ENCODE measurements around the gene PRMT6.
"Not testable (repeated sequence)": the region's sequence is repeated elsewhere in the genome, so short reads cannot be mapped to it uniquely, and the experiment has no call there.

Gene PRMT6

DNA sequence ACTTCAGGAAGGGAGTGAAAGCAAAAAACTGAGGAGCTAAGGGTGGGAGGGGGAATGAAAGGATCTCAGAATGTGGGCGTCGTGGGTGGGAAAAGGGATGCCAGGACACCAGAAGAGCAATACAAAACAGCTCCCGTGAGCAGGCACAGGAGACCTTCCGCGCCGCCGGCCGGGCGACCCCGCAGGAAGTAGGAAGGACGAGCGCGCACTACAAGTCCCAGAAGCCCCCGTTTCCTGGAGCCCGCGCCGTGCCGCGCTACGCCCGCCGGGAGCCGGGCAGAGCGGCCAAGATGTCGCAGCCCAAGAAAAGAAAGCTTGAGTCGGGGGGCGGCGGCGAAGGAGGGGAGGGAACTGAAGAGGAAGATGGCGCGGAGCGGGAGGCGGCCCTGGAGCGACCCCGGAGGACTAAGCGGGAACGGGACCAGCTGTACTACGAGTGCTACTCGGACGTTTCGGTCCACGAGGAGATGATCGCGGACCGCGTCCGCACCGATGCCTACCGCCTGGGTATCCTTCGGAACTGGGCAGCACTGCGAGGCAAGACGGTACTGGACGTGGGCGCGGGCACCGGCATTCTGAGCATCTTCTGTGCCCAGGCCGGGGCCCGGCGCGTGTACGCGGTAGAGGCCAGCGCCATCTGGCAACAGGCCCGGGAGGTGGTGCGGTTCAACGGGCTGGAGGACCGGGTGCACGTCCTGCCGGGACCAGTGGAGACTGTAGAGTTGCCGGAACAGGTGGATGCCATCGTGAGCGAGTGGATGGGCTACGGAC, at the start of gene PRMT6:
Gene PRMT6, plus strand, starts transcription at position 249 of the 771 bp plus-strand sequence. Its CDS starts 42 bp downstream, at position 291.
- CTCF ChIA-PET = interaction anchor here (0.8 kb wide), 1 partner anchor 86 kb away, joined by 4 read pairs; no protein-coding TSS in a partner anchor
- POLR2A ChIA-PET = interaction anchor here (0.6 to 2.0 kb wide), 22 partner anchors 9 to 1635 kb away, joined by 3 to 13 read pairs (median 3); partner anchors contain the start of genes NTNG1, PRPF38B and SLC25A24
- peak; percentile 87 for DNase-seq (ENCODE audit: extremely low spot score)
- TF ChIP-seq, protein P1, sequence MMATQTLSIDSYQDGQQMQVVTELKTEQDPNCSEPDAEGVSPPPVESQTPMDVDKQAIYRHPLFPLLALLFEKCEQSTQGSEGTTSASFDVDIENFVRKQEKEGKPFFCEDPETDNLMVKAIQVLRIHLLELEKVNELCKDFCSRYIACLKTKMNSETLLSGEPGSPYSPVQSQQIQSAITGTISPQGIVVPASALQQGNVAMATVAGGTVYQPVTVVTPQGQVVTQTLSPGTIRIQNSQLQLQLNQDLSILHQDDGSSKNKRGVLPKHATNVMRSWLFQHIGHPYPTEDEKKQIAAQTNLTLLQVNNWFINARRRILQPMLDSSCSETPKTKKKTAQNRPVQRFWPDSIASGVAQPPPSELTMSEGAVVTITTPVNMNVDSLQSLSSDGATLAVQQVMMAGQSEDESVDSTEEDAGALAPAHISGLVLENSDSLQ (IDR thresholded peaks at IDR 0.05) = no peak
- no peak for TF ChIP-seq FOXK2 (IDR thresholded peaks at IDR 0.05)
- peak; percentile 69; the same call in 1 of the 2 replicates for TF ChIP-seq SUZ12 (IDR thresholded peaks at IDR 0.05)
- TF ChIP-seq L3MBTL2 (conservative IDR thresholded peaks at IDR 0.05) = peak; percentile 97
- TF ChIP-seq CTBP1 (IDR thresholded peaks at IDR 0.05; ENCODE audit: borderline replicate concordance) = no peak
- no peak for TF ChIP-seq FOXM1 (IDR thresholded peaks at IDR 0.05; ENCODE audit: borderline replicate concordance)
- peak; percentile 72; the same call in 1 of the 2 replicates for TF ChIP-seq ELF4 (IDR thresholded peaks at IDR 0.05)
- no peak for TF ChIP-seq HDGF (IDR thresholded peaks at IDR 0.05; ENCODE audit: borderline replicate concordance)

DNA sequence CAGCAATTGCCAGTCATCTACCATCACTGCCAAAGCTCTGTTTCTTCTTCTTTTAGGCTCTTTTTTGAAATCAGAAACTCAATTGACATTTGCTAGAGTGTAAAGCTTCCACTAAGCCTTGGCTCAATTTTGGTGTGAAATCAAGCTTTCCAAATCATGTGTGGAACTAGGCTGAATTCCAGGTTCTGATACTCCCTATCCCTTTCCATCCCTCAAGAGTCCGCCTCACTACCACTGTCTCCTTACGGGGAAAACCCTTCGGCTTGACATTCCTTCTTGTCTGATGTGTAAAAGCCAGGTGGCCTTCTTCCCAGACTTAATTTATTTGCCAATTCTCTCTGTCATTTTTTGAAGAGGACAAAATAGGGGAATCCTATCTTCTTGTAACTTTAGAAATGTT, 47.2 kb upstream of the PRMT6 start:
- ChIA-PET CTCF (no interaction called here), POLR2A (no interaction called here)
- no peak for DNase-seq (ENCODE audit: extremely low spot score)
- TF ChIP-seq ELF4 (IDR thresholded peaks at IDR 0.05) (no peak), SUZ12 (IDR thresholded peaks at IDR 0.05) (no peak), TARDBP (IDR thresholded peaks at IDR 0.05) (no peak), ARNT (IDR thresholded peaks at IDR 0.05) (no peak), NFRKB (IDR thresholded peaks at IDR 0.05) (no peak), FOXM1 (IDR thresholded peaks at IDR 0.05; ENCODE audit: borderline replicate concordance) (no peak), FOXA1 (IDR thresholded peaks at IDR 0.05) (no peak), FOXK2 (IDR thresholded peaks at IDR 0.05) (no peak)

DNA sequence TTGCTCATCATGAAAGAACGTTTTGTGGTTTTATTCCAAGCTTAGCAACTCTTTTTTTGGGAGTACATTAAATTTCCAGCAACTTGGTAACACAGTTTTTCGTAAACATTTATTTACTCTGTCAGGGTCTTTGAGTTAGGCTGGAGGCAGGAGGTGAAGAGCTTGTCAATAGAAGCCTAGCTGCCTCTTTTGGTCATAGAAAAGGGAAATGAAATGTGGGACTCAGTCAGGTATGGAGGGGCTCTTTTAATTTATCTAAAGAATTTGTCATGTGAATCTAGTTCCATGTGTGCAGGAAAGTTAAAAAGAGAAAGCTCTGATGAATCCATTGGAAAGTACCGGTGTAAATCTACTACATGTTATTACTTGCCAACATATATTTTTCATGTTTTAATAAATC, 45.9 kb upstream of the PRMT6 start:
- ChIA-PET CTCF (no interaction called here), POLR2A (no interaction called here)

DNA sequence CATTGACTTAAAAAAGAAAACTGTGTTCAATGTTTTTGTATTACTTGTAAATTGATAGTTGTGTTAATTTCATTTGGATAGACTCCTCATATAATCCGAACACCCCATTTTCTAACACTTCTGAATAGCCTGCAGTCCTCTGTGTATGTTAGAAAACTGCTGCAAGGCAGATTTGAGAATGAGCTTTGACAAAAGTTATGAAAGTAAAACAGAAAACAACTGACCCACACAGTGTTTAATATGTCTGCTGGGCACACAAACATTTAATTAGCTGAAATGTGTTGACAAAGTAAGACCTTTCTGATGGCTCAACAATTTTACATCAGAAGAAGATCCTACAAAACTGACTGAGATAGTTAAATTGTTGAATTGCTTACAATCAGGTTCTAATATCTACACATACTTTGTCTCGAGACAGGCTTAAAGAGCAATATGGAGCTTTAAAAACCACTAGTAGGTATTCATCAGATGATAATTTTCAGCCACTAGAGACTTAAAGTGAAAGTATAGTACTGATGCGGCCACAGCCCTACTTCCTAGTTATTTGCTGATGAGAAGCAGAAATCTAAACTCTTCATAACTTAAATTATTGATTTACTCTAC, 40.0 kb upstream of the PRMT6 start:
- ChIA-PET CTCF (no interaction called here), POLR2A (no interaction called here)
- no peak for TF ChIP-seq HDGF (IDR thresholded peaks at IDR 0.05; ENCODE audit: borderline replicate concordance)
- DNase-seq (ENCODE audit: extremely low spot score) = no peak

More for the DNA sequence above, 45.9 kb upstream of the PRMT6 start:
- DNase-seq (ENCODE audit: extremely low spot score) = no peak
- TF ChIP-seq LEF1 (IDR thresholded peaks at IDR 0.05; ENCODE audit: borderline replicate concordance) = no peak
- TF ChIP-seq TARDBP (IDR thresholded peaks at IDR 0.05) = no peak
- TF ChIP-seq HDGF (IDR thresholded peaks at IDR 0.05; ENCODE audit: borderline replicate concordance) = no peak
- no peak for TF ChIP-seq ZNF384 (IDR thresholded peaks at IDR 0.05)
- TF ChIP-seq ARNT (IDR thresholded peaks at IDR 0.05) = no peak
- TF ChIP-seq ELF4 (IDR thresholded peaks at IDR 0.05) = no peak
- no peak for TF ChIP-seq BHLHE40 (IDR thresholded peaks at IDR 0.05; ENCODE audit: borderline replicate concordance)
- no peak for TF ChIP-seq FOXA1 (IDR thresholded peaks at IDR 0.05)
- TF ChIP-seq, protein P1 (IDR thresholded peaks at IDR 0.05) = no peak
- TF ChIP-seq SUZ12 (IDR thresholded peaks at IDR 0.05) = no peak
- no peak for TF ChIP-seq SP1 (IDR thresholded peaks at IDR 0.05)
- TF ChIP-seq NFRKB (IDR thresholded peaks at IDR 0.05) = no peak
- TF ChIP-seq FOXK2 (IDR thresholded peaks at IDR 0.05) = no peak
- TF ChIP-seq L3MBTL2 (conservative IDR thresholded peaks at IDR 0.05) = no peak
- TF ChIP-seq FOXM1 (IDR thresholded peaks at IDR 0.05; ENCODE audit: borderline replicate concordance) = no peak
- no peak for TF ChIP-seq CTBP1 (IDR thresholded peaks at IDR 0.05; ENCODE audit: borderline replicate concordance)

DNA sequence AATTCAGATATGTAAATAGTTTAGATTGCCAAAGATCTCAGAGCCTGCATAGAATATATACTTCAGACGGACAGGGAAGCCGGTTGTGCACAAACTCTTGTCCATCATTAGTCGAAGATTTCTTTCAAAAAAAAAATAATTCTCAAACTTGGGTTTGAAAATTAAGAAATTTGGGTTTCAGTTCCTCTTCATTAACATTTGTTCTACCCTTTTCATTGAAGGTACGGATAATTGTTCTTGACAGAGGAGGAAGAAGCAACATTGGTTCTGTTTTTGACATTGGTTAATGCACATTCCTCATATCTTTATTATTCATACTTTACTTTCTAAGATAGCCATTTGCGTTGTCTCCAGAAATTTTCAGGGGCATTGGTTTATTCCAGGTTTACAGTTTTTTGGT, 38.0 kb upstream of the PRMT6 start:
- ChIA-PET POLR2A (no interaction called here), CTCF (no interaction called here)
- TF ChIP-seq SP1 (IDR thresholded peaks at IDR 0.05) (no peak), BHLHE40 (IDR thresholded peaks at IDR 0.05; ENCODE audit: borderline replicate concordance) (no peak), FOXM1 (IDR thresholded peaks at IDR 0.05; ENCODE audit: borderline replicate concordance) (no peak), NFRKB (IDR thresholded peaks at IDR 0.05) (no peak), L3MBTL2 (conservative IDR thresholded peaks at IDR 0.05) (no peak), ELF4 (IDR thresholded peaks at IDR 0.05) (no peak), ZNF384 (IDR thresholded peaks at IDR 0.05) (no peak), CTBP1 (IDR thresholded peaks at IDR 0.05; ENCODE audit: borderline replicate concordance) (no peak), ARNT (IDR thresholded peaks at IDR 0.05) (no peak), FOXK2 (IDR thresholded peaks at IDR 0.05) (no peak), HDGF (IDR thresholded peaks at IDR 0.05; ENCODE audit: borderline replicate concordance) (no peak), FOXA1 (IDR thresholded peaks at IDR 0.05) (no peak), SUZ12 (IDR thresholded peaks at IDR 0.05) (no peak), TARDBP (IDR thresholded peaks at IDR 0.05) (no peak), LEF1 (IDR thresholded peaks at IDR 0.05; ENCODE audit: borderline replicate concordance) (no peak)
- TF ChIP-seq, protein P1 (IDR thresholded peaks at IDR 0.05) = no peak
- DNase-seq (ENCODE audit: extremely low spot score) = no peak

DNA sequence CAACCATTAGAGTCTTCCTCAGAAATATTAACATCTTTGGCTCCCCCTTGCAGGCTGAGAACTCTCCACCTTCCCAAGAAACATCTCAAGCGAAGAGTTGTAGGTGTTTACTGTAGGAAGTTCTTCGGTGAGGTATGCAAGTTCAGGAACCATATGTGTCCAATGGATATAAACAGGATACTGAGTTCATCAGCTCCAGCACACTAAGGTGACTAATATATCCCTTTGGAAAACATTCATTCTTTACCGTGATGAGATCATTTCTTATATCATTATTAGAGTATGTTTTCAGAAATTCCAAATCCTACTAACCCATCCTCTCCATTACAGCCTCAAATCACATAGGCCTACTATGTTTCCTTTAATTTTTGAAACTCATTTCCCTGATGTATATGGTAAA, 37.3 kb upstream of the PRMT6 start:
- no peak for DNase-seq (ENCODE audit: extremely low spot score)
- POLR2A ChIA-PET = no interaction called here
- TF ChIP-seq, protein P1 (IDR thresholded peaks at IDR 0.05) = no peak
- TF ChIP-seq FOXA1 (IDR thresholded peaks at IDR 0.05) (no peak), FOXK2 (IDR thresholded peaks at IDR 0.05) (no peak), LEF1 (IDR thresholded peaks at IDR 0.05; ENCODE audit: borderline replicate concordance) (no peak), ARNT (IDR thresholded peaks at IDR 0.05) (no peak), SP1 (IDR thresholded peaks at IDR 0.05) (no peak), FOXM1 (IDR thresholded peaks at IDR 0.05; ENCODE audit: borderline replicate concordance) (no peak)
- CTCF ChIA-PET = interaction anchor here (0.6 kb wide), 1 partner anchor 31 kb away, joined by 5 read pairs; no protein-coding TSS in a partner anchor

DNA sequence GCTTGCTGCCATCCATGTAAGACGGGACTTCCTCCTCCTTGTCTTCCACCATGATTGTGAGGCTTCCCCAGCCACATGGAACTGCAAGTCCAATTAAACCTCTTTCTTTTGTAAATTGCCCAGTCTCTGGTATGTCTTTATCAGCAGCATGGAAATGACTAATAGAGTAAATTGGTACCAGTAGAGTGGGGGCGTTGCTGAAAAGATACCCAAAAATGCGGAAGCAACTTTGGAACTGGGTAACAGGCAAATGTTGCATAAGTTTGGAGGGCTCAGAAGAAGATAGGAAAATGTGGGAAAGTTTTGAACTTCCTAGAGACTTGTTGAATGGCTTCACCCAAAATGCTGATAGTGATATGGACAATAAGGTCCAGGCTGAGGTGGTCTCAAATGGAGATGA, 17.6 kb upstream of the PRMT6 start:
- POLR2A ChIA-PET; CTCF ChIA-PET; DNase-seq (ENCODE audit: extremely low spot score): not testable (repeated sequence)

DNA sequence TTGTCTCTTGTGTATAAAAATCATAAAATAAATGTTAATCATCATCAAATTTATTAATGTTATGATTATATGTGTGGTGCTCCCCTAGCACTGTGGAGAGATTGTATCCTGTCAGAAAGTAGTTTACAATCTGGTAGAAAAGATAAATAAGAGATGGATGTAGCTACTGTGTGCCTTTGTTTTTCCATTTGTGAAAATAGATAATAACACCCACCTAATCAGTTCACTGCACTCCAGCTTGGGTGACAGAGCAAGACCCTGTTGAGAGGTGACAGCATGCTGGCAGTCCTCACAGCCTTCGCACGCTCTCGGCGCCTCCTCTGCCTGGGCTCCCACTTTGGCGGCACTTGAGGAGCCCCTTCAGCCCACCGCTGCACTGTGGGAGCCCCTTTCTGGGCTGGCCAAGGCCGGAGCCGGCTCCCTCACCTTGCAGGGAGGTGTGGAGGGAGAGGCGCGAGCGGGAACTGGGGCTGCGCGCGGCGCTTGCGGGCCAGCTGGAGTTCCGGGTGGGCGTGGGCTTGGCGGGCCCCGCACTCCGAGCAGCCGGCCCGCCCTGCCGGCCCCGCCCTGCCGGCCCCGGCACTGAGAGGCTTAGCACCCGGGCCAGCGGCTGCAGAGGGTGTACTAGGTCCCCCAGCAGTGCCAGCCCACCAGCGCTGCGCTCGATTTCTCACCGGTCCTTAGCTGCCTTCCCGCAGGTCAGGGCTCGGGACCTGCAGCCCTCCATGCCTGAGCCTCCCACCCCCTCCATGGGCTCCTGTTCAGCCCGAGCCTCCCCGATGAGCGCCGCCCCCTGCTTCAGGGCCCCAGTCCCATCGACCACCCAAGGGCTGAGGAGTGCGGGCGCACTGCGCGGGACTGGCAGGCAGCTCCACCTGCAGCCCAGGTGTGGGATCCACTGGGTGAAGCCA, 11.9 kb upstream of the PRMT6 start:
- POLR2A ChIA-PET = interaction anchor here (1.3 to 1.5 kb wide), 3 partner anchors 12 to 13 kb away, joined by 3 to 9 read pairs (median 5); partner anchors contain the start of gene PRMT6

More for the DNA sequence above, 11.9 kb upstream of the PRMT6 start:
- CTCF ChIA-PET; DNase-seq (ENCODE audit: extremely low spot score): not testable (repeated sequence)
